ENCODE results near the gene CHD9.

CHD9 gene

DNA sequence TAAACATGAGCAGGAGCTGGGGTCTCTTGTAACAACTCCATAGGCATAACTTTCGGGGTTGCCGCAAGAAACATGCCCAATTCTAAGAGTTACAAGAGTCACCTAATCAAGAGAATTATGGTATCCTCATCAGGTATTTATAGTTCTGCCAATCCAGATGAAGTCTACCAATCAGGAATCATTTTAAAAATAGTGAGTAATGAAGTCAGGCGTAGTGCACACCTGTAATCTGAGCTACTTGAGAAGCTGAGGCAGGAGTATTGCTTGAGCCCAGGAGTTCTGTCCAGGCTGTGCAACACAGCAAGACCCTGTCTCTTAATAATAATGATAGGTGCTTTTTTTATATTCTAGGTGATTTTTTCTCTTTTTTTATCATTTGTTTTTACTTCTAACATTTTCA is 251.0 kb downstream of the CHD9 start:
- H3F3A ChIP-seq (ENCODE audit: low read depth), result no peaks in the 10 kb centered on the region
- H2AFZ ChIP-seq (ENCODE audit: low read length), result no peak overlapping the region
- no peak for TF ChIP-seq EZH2phosphoT487 (IDR thresholded peaks at IDR 0.05; ENCODE audit: borderline replicate concordance)
- TF ChIP-seq, protein P1, sequence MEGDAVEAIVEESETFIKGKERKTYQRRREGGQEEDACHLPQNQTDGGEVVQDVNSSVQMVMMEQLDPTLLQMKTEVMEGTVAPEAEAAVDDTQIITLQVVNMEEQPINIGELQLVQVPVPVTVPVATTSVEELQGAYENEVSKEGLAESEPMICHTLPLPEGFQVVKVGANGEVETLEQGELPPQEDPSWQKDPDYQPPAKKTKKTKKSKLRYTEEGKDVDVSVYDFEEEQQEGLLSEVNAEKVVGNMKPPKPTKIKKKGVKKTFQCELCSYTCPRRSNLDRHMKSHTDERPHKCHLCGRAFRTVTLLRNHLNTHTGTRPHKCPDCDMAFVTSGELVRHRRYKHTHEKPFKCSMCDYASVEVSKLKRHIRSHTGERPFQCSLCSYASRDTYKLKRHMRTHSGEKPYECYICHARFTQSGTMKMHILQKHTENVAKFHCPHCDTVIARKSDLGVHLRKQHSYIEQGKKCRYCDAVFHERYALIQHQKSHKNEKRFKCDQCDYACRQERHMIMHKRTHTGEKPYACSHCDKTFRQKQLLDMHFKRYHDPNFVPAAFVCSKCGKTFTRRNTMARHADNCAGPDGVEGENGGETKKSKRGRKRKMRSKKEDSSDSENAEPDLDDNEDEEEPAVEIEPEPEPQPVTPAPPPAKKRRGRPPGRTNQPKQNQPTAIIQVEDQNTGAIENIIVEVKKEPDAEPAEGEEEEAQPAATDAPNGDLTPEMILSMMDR (conservative IDR thresholded peaks at IDR 0.05; ENCODE audit: low read length), result no peak
- H3K36me3 ChIP-seq (ENCODE audit: insufficient read depth, low read length), result peaks cover 64% of the 10 kb centered on the region
- no peaks in the 10 kb centered on the region for H3K4me1 ChIP-seq (ENCODE audit: insufficient read depth, low read length, poor library complexity, severe bottlenecking)
- H3K4me3 ChIP-seq (ENCODE audit: low read length, poor library complexity, severe bottlenecking), result no peak overlapping the region
- no peaks in the 10 kb centered on the region for H3K79me2 ChIP-seq (ENCODE audit: insufficient read depth, low read length)
- no peaks in the 10 kb centered on the region for H4K20me1 ChIP-seq (ENCODE audit: insufficient read depth, low read length, poor library complexity, severe bottlenecking)
- no peaks in the 10 kb centered on the region for H3K9me2 ChIP-seq (replicated peaks; ENCODE audit: low read depth, low read length)
- H3K9ac ChIP-seq (ENCODE audit: low read depth, low read length, poor library complexity, severe bottlenecking), result no peak overlapping the region
- no peak overlapping the region for H3K4me2 ChIP-seq (ENCODE audit: low read depth, low read length, poor library complexity, severe bottlenecking)
- no peaks in the 10 kb centered on the region for H3K27me3 ChIP-seq (ENCODE audit: insufficient read depth, low read length, poor library complexity, severe bottlenecking)
- no peaks in the 10 kb centered on the region for H3K9me3 ChIP-seq (ENCODE audit: insufficient read depth, low read depth, low read length)

DNA sequence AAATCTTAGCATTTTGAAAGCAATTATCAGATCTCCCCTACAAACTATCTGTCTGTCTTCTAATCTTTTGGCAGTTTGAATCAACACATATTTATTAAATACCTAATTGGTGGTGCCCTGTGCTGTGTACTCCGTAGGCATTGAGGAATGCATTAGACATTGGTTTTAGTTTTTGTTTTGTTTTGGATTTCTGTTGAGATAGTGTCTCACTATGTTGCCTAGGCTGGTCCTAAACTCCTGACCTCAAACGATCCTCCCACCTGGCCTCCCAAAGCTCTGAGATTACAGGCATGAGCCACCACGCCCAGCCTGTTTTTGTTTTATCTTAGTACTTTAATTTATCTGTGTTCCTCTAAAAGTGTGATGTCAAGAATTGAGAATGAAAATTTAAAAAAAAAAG is 254.7 kb downstream of the CHD9 start:
- Histone ChIP-seq H3K36me3 (ENCODE audit: insufficient read depth, low read length) (peaks cover 84% of the 10 kb centered on the region), H3K27me3 (ENCODE audit: insufficient read depth, low read length, poor library complexity, severe bottlenecking) (no peaks in the 10 kb centered on the region), H3K4me2 (ENCODE audit: low read depth, low read length, poor library complexity, severe bottlenecking) (no peak overlapping the region), H3K9ac (ENCODE audit: low read depth, low read length, poor library complexity, severe bottlenecking) (no peak overlapping the region), H3K9me3 (ENCODE audit: insufficient read depth, low read depth, low read length) (no peaks in the 10 kb centered on the region), H3K4me1 (ENCODE audit: insufficient read depth, low read length, poor library complexity, severe bottlenecking) (no peaks in the 10 kb centered on the region), H3K4me3 (ENCODE audit: low read length, poor library complexity, severe bottlenecking) (no peak overlapping the region), H3K9me2 (replicated peaks; ENCODE audit: low read depth, low read length) (no peaks in the 10 kb centered on the region), H4K20me1 (ENCODE audit: insufficient read depth, low read length, poor library complexity, severe bottlenecking) (no peaks in the 10 kb centered on the region), H3F3A (ENCODE audit: low read depth) (no peaks in the 10 kb centered on the region), H2AFZ (ENCODE audit: low read length) (no peak overlapping the region), H3K79me2 (ENCODE audit: insufficient read depth, low read length) (no peaks in the 10 kb centered on the region)
- TF ChIP-seq, protein P1 (conservative IDR thresholded peaks at IDR 0.05; ENCODE audit: low read length), result no peak
- TF ChIP-seq EZH2phosphoT487 (IDR thresholded peaks at IDR 0.05; ENCODE audit: borderline replicate concordance), result no peak

DNA sequence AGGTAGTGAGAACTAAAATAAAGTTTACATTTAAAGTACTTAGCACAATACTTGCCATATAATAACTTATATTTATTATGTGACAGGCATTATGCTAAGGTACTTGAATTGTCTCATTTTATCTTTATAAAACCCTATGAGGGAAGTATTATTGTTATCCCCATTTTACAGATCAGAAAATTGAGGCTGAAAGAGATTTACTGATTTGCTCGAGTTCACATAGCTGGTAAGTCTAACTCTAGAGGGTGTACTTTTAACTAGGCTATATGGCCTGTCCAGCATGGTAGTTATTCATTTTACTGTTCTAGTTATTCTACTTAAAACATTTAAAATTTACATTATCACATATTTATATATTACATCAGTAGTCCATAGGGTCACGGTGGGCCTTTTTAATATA is 266.2 kb downstream of the CHD9 start:
- no peaks in the 10 kb centered on the region for H3K79me2 ChIP-seq (ENCODE audit: insufficient read depth, low read length)
- H3K4me3 ChIP-seq (ENCODE audit: low read length, poor library complexity, severe bottlenecking), result no peak overlapping the region
- H3K4me2 ChIP-seq (ENCODE audit: low read depth, low read length, poor library complexity, severe bottlenecking), result no peak overlapping the region
- H3K4me1 ChIP-seq (ENCODE audit: insufficient read depth, low read length, poor library complexity, severe bottlenecking), result no peaks in the 10 kb centered on the region
- no peaks in the 10 kb centered on the region for H3K9me3 ChIP-seq (ENCODE audit: insufficient read depth, low read depth, low read length)
- H4K20me1 ChIP-seq (ENCODE audit: insufficient read depth, low read length, poor library complexity, severe bottlenecking), result no peaks in the 10 kb centered on the region
- H3K27me3 ChIP-seq (ENCODE audit: insufficient read depth, low read length, poor library complexity, severe bottlenecking), result no peaks in the 10 kb centered on the region
- peaks cover 79% of the 10 kb centered on the region for H3K36me3 ChIP-seq (ENCODE audit: insufficient read depth, low read length)
- no peak overlapping the region for H3K9ac ChIP-seq (ENCODE audit: low read depth, low read length, poor library complexity, severe bottlenecking)
- no peaks in the 10 kb centered on the region for H3K9me2 ChIP-seq (replicated peaks; ENCODE audit: low read depth, low read length)
- TF ChIP-seq, protein P1 (conservative IDR thresholded peaks at IDR 0.05; ENCODE audit: low read length), result no peak
- no peak for TF ChIP-seq EZH2phosphoT487 (IDR thresholded peaks at IDR 0.05; ENCODE audit: borderline replicate concordance)
- no peaks in the 10 kb centered on the region for H3F3A ChIP-seq (ENCODE audit: low read depth)
- no peak overlapping the region for H2AFZ ChIP-seq (ENCODE audit: low read length)
